ENCODE results near the gene TMPRSS4. TPM values are rescaled to one million over a fixed set of nuclear protein-coding genes. Genes with fewer than 3 reads are reported as not detected.

Gene TMPRSS4
- total and polyA plus RNA-seq, 3 donors from 2014 or later: 1.2 to 4.3 (median 1.3) TPM

DNA sequence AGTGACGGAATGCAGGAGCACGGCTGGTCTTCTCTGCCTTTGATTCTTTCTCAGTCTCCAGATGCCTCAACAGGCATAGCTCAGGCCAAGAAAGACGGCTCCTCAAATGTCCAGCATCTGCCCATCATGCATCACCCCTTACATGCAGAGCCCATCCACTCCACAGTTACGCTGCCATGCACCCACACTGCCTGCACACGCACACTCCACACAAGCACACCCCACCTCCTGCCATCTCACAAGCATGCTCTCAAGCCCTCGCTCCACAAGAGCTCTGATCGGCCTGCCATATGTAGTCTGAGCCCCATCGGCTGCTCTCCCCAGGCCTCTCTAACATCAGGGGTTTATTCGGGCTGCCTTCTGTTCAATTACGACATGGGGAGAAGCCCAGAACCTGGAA, 56.9 kb downstream of the TMPRSS4 start:
- no peak overlapping the region for H3K4me3 ChIP-seq

GRCh38 chr11:118135051-118135795, 58.3 kb downstream of the TMPRSS4 start:
- intact Hi-C loops (cut with DNase I; ENCODE audit: low total_unique reads): no loop called here
- DNase-seq: no peak
- H3K4me1 ChIP-seq: no peaks in the 10 kb centered on the region
- TF ChIP-seq POLR2A (IDR thresholded peaks at IDR 0.05): no peak
- TF ChIP-seq CTCF (IDR thresholded peaks at IDR 0.05): no peak
- no peaks in the 10 kb centered on the region for H3K27me3 ChIP-seq
- H3K4me3 ChIP-seq: no peak overlapping the region
- no peaks in the 10 kb centered on the region for H3K36me3 ChIP-seq (ENCODE audit: low read depth, missing control alignments)
- H3K27ac ChIP-seq: no peak overlapping the region
- WGBS, 2 donors: 74 to 80% methylated on average over 6 to 7 of the region's 7 CpGs
- no peaks in the 10 kb centered on the region for H3K9me3 ChIP-seq

More for the DNA sequence above, 56.9 kb downstream of the TMPRSS4 start:
- no peaks in the 10 kb centered on the region for H3K27me3 ChIP-seq
- no peaks in the 10 kb centered on the region for H3K36me3 ChIP-seq (ENCODE audit: low read depth, missing control alignments)
- H3K27ac ChIP-seq: no peak overlapping the region
- intact Hi-C loops (cut with DNase I; ENCODE audit: low total_unique reads): no loop called here
- TF ChIP-seq POLR2A (IDR thresholded peaks at IDR 0.05): no peak
- no peak for TF ChIP-seq CTCF (IDR thresholded peaks at IDR 0.05)
- H3K4me1 ChIP-seq: no peaks in the 10 kb centered on the region
- 91 to 95% methylated on average over 10 of the region's 10 CpGs for WGBS, 2 donors
- H3K9me3 ChIP-seq: no peaks in the 10 kb centered on the region
- DNase-seq: no peak

DNA sequence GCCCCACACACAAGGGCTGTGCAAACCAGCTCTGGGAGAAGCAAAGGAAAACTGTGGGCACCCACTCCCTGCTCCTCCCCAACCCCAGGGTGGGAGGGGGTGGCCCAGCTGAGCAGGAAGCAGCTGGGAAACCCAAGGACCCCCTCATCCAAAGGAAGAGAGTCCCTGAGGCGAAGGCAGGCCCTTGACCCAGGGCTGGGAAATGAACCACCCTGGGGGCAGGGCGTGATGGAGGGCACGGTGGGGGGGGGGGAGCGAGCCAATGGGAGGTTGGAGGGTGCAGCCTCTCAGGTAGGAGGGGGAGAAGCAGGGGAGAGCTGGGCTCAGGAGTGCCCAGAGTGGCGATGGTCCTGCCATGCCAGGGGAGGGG, 58.9 kb downstream of the TMPRSS4 start:
- no peak for DNase-seq
- WGBS, 2 donors: 87 to 100% methylated on average over 3 to 5 of the region's 5 CpGs
- no peak for TF ChIP-seq POLR2A (IDR thresholded peaks at IDR 0.05)
- TF ChIP-seq CTCF (IDR thresholded peaks at IDR 0.05): no peak

DNA sequence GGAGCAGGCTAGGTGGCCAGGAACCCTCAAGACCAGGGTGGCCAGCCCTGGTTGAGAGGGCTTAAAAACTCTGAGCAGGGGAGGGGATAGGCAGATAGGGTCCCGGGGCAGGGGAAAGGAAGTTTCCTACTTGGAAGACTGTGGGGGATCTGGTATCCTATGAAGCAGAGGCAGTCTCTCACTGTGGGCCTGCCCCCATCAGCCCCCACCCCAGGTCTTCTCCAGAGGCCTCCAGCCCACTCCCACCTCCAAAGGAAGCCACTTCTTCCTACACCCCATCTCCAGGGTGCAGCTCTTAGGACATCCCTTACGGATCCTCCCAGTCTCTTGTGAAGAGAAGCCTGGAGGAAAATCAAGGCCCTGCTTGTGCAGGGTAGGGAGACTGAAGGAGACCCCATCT, 59.5 kb downstream of the TMPRSS4 start:
- DNase-seq: no peak
- H3K9me3 ChIP-seq: no peaks in the 10 kb centered on the region
- intact Hi-C loops (cut with DNase I; ENCODE audit: low total_unique reads): no loop called here
- TF ChIP-seq CTCF (IDR thresholded peaks at IDR 0.05) (no peak), POLR2A (IDR thresholded peaks at IDR 0.05) (no peak)
- H3K27me3 ChIP-seq: no peaks in the 10 kb centered on the region
- no peak overlapping the region for H3K4me3 ChIP-seq
- WGBS, 2 donors: 88 to 94% methylated on average over 2 of the region's 2 CpGs
- H3K27ac ChIP-seq: no peak overlapping the region
- H3K4me1 ChIP-seq: no peaks in the 10 kb centered on the region
- no peaks in the 10 kb centered on the region for H3K36me3 ChIP-seq (ENCODE audit: low read depth, missing control alignments)

More for the DNA sequence above, 58.9 kb downstream of the TMPRSS4 start:
- Histone ChIP-seq H3K36me3 (ENCODE audit: low read depth, missing control alignments) (no peaks in the 10 kb centered on the region), H3K9me3 (no peaks in the 10 kb centered on the region), H3K4me3 (no peak overlapping the region), H3K27me3 (no peaks in the 10 kb centered on the region), H3K27ac (no peak overlapping the region), H3K4me1 (no peaks in the 10 kb centered on the region)
- intact Hi-C loops (cut with DNase I; ENCODE audit: low total_unique reads): no loop called here

- Histone ChIP-seq H3K4me1 (no peaks in the 10 kb centered on the region), H3K4me3 (no peak overlapping the region), H3K27me3 (no peaks in the 10 kb centered on the region), H3K27ac (no peak overlapping the region), H3K9me3 (no peaks in the 10 kb centered on the region), H3K36me3 (ENCODE audit: low read depth, missing control alignments) (no peaks in the 10 kb centered on the region)
- 83 to 85% methylated on average over 7 to 9 of the region's 10 CpGs for WGBS, 2 donors
- intact Hi-C loops (cut with DNase I; ENCODE audit: low total_unique reads): no loop called here
- TF ChIP-seq CTCF (IDR thresholded peaks at IDR 0.05) (no peak), POLR2A (IDR thresholded peaks at IDR 0.05) (no peak)
- DNase-seq: no peak
Measured at GRCh38 chr11:118136801-118137200, 59.9 kb downstream of the TMPRSS4 start.

Data from testis (tissue), 3 donors.